K562 (cell line): ENCODE measurements around the gene METTL23. TPM values are rescaled to one million over a fixed set of nuclear protein-coding genes. Genes with fewer than 3 reads are reported as not detected.

Experiments
- ATAC-seq: fragments of 200-7000 bp; cut with Tn5 transposase; 3 replicates; pipeline ENCODE4 v1.9.1; 2020; ENCODE audit warnings: moderate library complexity
- BruUV-seq: library from RNA; stranded (reverse); fragments of 400-500 nt; replicated peaks from 2 replicates; lab custom pipeline; 2021; lab: Mats Ljungman, UMichigan
- CTCF ChIA-PET: fragments of 300-600 bp; formaldehyde crosslinking; extraction: SDS; loops from one replicate; lab custom pipeline; 2021; ENCODE audit warnings: low intra/inter-chr PET ratio; lab: Yijun Ruan, JAX
- POLR2A ChIA-PET: fragments of 300-600, 350-650 bp; sonication (Branson Sonifier 250); formaldehyde crosslinking; extraction: SDS; loops from one replicate; lab custom pipeline; 2021; ENCODE audit warnings: antibody characterized with exemption, inconsistent platforms; lab: Yijun Ruan, JAX
- DNase-seq, 4 experiments: peaks; one replicate each; pipeline versions ENCODE4 v3.0.0 to v3.0.0-alpha.2; 2011 to 2018; ENCODE audit warnings: low spot score in 3 of 4, mixed read lengths in 3 of 4; ENCODE audit errors: extremely low read depth in 1 of 4
- FAIRE-seq: peaks from 2 replicates; lab custom pipeline; 2011; peaks lifted over from hg19 to GRCh38; lab: Jason Lieb, UNC
- H2AFZ ChIP-seq: 2 replicates; pipeline ENCODE4 v1.6.0; 2011; ENCODE audit warnings: low read depth, low read length, control low read depth, inconsistent platforms
- H3K27ac ChIP-seq: fragments of 200-600 bp; 3 replicates; pipeline ENCODE4 v1.8.0; 2011; ENCODE audit warnings: low read depth, mild to moderate bottlenecking, control low read depth, inconsistent platforms, low read length, moderate library complexity, mixed read lengths; ENCODE audit errors: extremely low read depth
- H3K27me3 ChIP-seq, 2 experiments: fragments of 300-600 bp in 1 of 2; 2 replicates in 1 of 2; 3 replicates in 1 of 2; pipeline versions ENCODE4 v1.6.0 to v1.8.0; 2011; ENCODE audit warnings: inconsistent platforms in 2 of 2, low read length in 2 of 2, mild to moderate bottlenecking in 1 of 2, mixed read lengths in 1 of 2, moderate library complexity in 1 of 2; ENCODE audit not compliant: control insufficient read depth in 2 of 2, insufficient read depth in 2 of 2
- H3K36me3 ChIP-seq: fragments of 300-600 bp; 3 replicates; pipeline ENCODE4 v1.8.0; 2011; ENCODE audit warnings: mild to moderate bottlenecking, low read length, inconsistent platforms; ENCODE audit not compliant: control insufficient read depth, insufficient read depth
- H3K4me1 ChIP-seq, 2 experiments: fragments of 200-600 bp in 1 of 2; replicated peaks in 1 of 2; 2 replicates in 1 of 2; 3 replicates in 1 of 2; pipeline versions ENCODE4 v1.5.1 to v1.8.0; 2011; ENCODE audit warnings: inconsistent platforms in 2 of 2, low read length in 2 of 2, mild to moderate bottlenecking in 1 of 2, mixed read lengths in 1 of 2, moderate library complexity in 1 of 2; ENCODE audit not compliant: control insufficient read depth in 2 of 2, insufficient read depth in 2 of 2
- H3K4me2 ChIP-seq: 2 replicates; pipeline ENCODE4 v1.6.1; 2011; ENCODE audit warnings: low read length, control low read depth, inconsistent platforms, mixed read lengths; ENCODE audit not compliant: insufficient read depth
- H3K4me3 ChIP-seq: fragments of 200-600 bp; sonication (generic), shearing (Covaris generic); 2 replicates; pipeline ENCODE4 v1.5.1; 2016; ENCODE audit warnings: control low read depth, inconsistent platforms
- H3K79me2 ChIP-seq: fragments of 200-600 bp; 3 replicates; pipeline ENCODE4 v1.8.0; 2011; ENCODE audit warnings: low read length, inconsistent platforms; ENCODE audit not compliant: control insufficient read depth, insufficient read depth
- H3K9ac ChIP-seq, 2 experiments: 2 replicates each; pipeline versions ENCODE4 v1.6.0 to v1.6.1; 2011; ENCODE audit warnings: low read depth in 2 of 2, low read length in 2 of 2, control low read depth in 1 of 2, inconsistent platforms in 1 of 2, mild to moderate bottlenecking in 1 of 2, mixed read lengths in 1 of 2; ENCODE audit not compliant: insufficient read depth in 1 of 2
- H3K9me1 ChIP-seq: one replicate; pipeline ENCODE4 v1.6.0; 2011; ENCODE audit warnings: inconsistent platforms, mild to moderate bottlenecking, low read length, moderate library complexity; ENCODE audit not compliant: control insufficient read depth, insufficient read depth
- H3K9me3 ChIP-seq: replicated peaks from 2 replicates; pipeline ENCODE4 v1.5.1; 2011; ENCODE audit warnings: low read depth, low read length, inconsistent platforms; ENCODE audit not compliant: control insufficient read depth, insufficient read depth
- H4K20me1 ChIP-seq: replicated peaks from 2 replicates; pipeline ENCODE4 v1.6.1; 2011; ENCODE audit warnings: low read length, inconsistent platforms, mixed read lengths; ENCODE audit not compliant: control insufficient read depth, insufficient read depth
- BCL6 ChIP-seq: fragments of 250-450 bp; sonication (Bioruptor Pico); IDR thresholded peaks from 2 replicates; pipeline ENCODE4 v1.4.0; 2020
- CBFB ChIP-seq: sonication (generic); formaldehyde crosslinking; IDR thresholded peaks from 2 replicates; pipeline ENCODE4 v1.4.0; 2020; ENCODE audit warnings: mild to moderate bottlenecking, missing genetic modification reagents
- NCOR1 ChIP-seq: fragments of 450-650 bp; IDR thresholded peaks from 2 replicates; pipeline ENCODE4 v1.6.1; 2016; ENCODE audit warnings: mild to moderate bottlenecking, moderate library complexity
- NFYB ChIP-seq: IDR thresholded peaks from 2 replicates; pipeline ENCODE4 v1.6.1; 2011; ENCODE audit warnings: mild to moderate bottlenecking, moderate library complexity; ENCODE audit not compliant: insufficient read length; ENCODE audit errors: extremely low read depth
- POU5F1 ChIP-seq: fragments of 150-350 bp; IDR thresholded peaks from 2 replicates; pipeline ENCODE4 v1.6.1; 2014; ENCODE audit warnings: borderline replicate concordance, low read length, low read depth, mild to moderate bottlenecking; ENCODE audit not compliant: partially characterized antibody
- RBM14 ChIP-seq: fragments of 200-400 bp; formaldehyde crosslinking; IDR thresholded peaks from 2 replicates; pipeline ENCODE4 v1.6.1; 2018; ENCODE audit warnings: low read depth, mild to moderate bottlenecking, low read length, moderate library complexity, borderline replicate concordance; ENCODE audit not compliant: insufficient read depth
- SMARCB1 ChIP-seq: IDR thresholded peaks from 2 replicates; pipeline ENCODE4 v1.6.1; 2011; ENCODE audit warnings: improper control_type of control experiment, low read depth; ENCODE audit not compliant: insufficient read length
- TCF7L2 ChIP-seq: fragments of 150-350 bp; IDR thresholded peaks from 2 replicates; pipeline ENCODE4 v1.6.1; 2016; ENCODE audit warnings: low read depth, mild to moderate bottlenecking, low read length, moderate library complexity
- TFAP4 ChIP-seq: sonication (generic); formaldehyde crosslinking; IDR thresholded peaks from 2 replicates; pipeline ENCODE4 v1.8.0; 2022; ENCODE audit warnings: missing genetic modification reagents, mild to moderate bottlenecking, moderate library complexity, borderline replicate concordance
- ZFX ChIP-seq: sonication (generic); formaldehyde crosslinking; IDR thresholded peaks from 2 replicates; pipeline ENCODE4 v1.8.0; 2022; ENCODE audit warnings: mild to moderate bottlenecking, missing genetic modification reagents, moderate library complexity
- ZNF764 ChIP-seq: fragments of 250-450 bp; sonication (Bioruptor Pico); IDR thresholded peaks from 2 replicates; pipeline ENCODE4 v1.4.0; 2020; ENCODE audit warnings: low read depth, mild to moderate bottlenecking, moderate library complexity
- WGBS: fragments of 100-300 bp; shearing (Covaris generic); methylation state at CpG from one replicate; pipeline ENCODE4 v1.1.6; 2016; ENCODE audit warnings: low coverage, mixed read lengths; ENCODE audit not compliant: insufficient coverage; ENCODE audit errors: missing lambda C conversion rate; 5-methylcytosine and 5-hydroxymethylcytosine counted together
- in situ Hi-C: fragments of 300-500 bp; cut with MboI; formaldehyde crosslinking; loops from 4 replicates; pipeline ENCODE4 v1.15.0; 2018; ENCODE audit warnings: inconsistent platforms, mixed read lengths
- intact Hi-C: fragments of 100-400 bp; cut with micrococcal nuclease; formaldehyde crosslinking; loops from 2 replicates; pipeline ENCODE4 v1.14.2; 2022
- polyA plus RNA-seq, 8 experiments: library from polyadenylated mRNA; depleted of rRNA in 4 of 8; stranded (reverse) in 5 of 8; unstranded in 3 of 8; fragments of >200 nt; fragmentation: Nextera tagmentation in 2 of 8; fragmentation: Illumina TruSeq in 1 of 8; extraction: Ambion mirVana in 2 of 8; extraction: Trizol in 1 of 8; gene quantifications; 2 replicates each; pipeline versions ENCODE4 v1.2.1 to v1.2.3, GENCODE V29; 2011 to 2014; ENCODE audit warnings: inconsistent platforms in 1 of 8, missing spikeins in 1 of 8
- total RNA-seq, 7 experiments: library from RNA; depleted of rRNA in 6 of 7; stranded (reverse); fragments of >200 nt in 6 of 7; fragmentation: Illumina TruSeq in 2 of 7; extraction: Trizol in 2 of 7; gene quantifications; 2 replicates each; pipeline versions ENCODE4 v1.2.1 to v1.2.3, GENCODE V29; 2011 to 2021; ENCODE audit warnings: low replicate concordance in 1 of 7
- TF ChIP-seq, protein P1 (sequence below): sonication (generic); formaldehyde crosslinking; IDR thresholded peaks from 2 replicates; pipeline ENCODE4 v1.8.1; 2023; ENCODE audit warnings: mild to moderate bottlenecking, missing genetic modification reagents

The METTL23 gene
- total and polyA plus RNA-seq, 9 of the 15 experiments (the other 6 are each of a cell fraction or from before 2014, with no cell fraction given): 29.4 to 67.3 (median 41.6) TPM

DNA sequence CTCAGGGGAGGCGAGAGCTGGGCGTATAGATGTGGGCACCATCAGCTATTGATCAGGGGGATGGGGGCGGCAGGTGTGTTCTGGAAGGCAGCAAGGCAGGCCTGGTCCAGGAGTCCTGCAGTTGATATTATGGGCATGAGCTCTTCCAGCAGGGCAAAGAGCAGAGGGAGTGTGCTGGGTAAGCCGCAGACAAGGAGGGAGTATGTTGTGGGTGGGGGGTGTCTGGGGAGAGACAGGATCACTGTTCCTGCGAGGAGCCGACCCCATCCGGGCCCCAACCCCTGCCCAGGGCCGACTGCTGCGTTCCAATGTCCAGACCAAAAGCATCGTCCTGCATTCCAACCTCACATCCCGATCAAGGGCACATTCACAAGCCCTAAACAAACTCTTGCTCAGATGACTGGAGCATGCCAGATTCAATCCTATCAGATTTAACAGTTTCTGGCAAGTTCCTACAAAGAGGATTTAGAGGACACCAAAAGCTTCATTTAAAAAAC lies 25.1 kb upstream of the METTL23 start:
- 0 out of 2 replicates have a peak, but pooled peaks cover 3% of the 10 kb centered on the region for H4K20me1 ChIP-seq
- ChIA-PET POLR2A (interaction anchor here (0.6 to 1.3 kb wide), 2 partner anchors 25 to 143 kb away, joined by 3 read pairs; no protein-coding TSS in a partner anchor), CTCF (no interaction called here)
- H3K4me1 ChIP-seq: peaks cover 15 to 38% of the 10 kb centered on the region in 2 experiments
- H3K9me3 ChIP-seq: no peaks in the 10 kb centered on the region
- BruUV-seq: no TSS peak
- no peak for DNase-seq
- ATAC-seq: no peak
- in situ Hi-C loops: no loop called here
- no peak overlapping the region for H3K4me3 ChIP-seq
- peak; percentile 23 for FAIRE-seq
- no peak overlapping the region for H2AFZ ChIP-seq
- 67% methylated on average over 11 of the region's 11 CpGs for WGBS
- no peaks in the 10 kb centered on the region for H3K27me3 ChIP-seq
- H3K79me2 ChIP-seq: no peaks in the 10 kb centered on the region
- intact Hi-C loops: no loop called here
- no peak overlapping the region for H3K27ac ChIP-seq
- no peaks in the 10 kb centered on the region for H3K36me3 ChIP-seq
- H3K9ac ChIP-seq: peak overlapping the region in 1 of 2 experiments; percentile 52; a peak in 1 of 4 replicates
- no peak overlapping the region for H3K4me2 ChIP-seq
- TF ChIP-seq NCOR1 (no peak), TFAP4 (CRISPR knock-in tag) (0 out of 2 replicates have a peak, but pooled peaks have one; percentile 30), ZNF764 (CRISPR knock-in tag) (no peak)
- TF ChIP-seq, all 486 proteins: peak for 1
- no peaks in the 10 kb centered on the region for H3K9me1 ChIP-seq

DNA sequence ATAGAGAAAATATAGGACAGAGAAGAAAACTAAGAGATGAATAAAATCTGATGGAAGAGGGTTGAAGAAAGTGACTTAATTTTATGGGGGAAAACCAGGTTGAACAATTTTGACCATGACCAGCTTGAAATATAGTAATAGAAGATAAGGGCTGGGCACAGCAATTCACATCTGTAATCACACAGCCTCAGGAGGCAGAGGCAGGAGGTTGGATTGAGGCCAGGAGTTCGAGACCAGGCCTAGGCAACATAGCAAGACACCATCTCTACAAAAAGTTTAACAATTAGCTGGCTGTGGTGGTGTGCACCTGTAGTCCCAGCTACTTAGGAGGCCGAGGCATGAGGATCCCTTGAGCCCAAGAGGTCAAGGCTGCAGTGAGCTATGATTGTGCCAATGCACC lies 24.6 kb upstream of the METTL23 start:
- H4K20me1 ChIP-seq: no peaks in the 10 kb centered on the region
- peaks cover 10 to 34% of the 10 kb centered on the region in 2 experiments for H3K4me1 ChIP-seq
- no peak overlapping the region for H3K27ac ChIP-seq
- H3K9ac ChIP-seq: no peak overlapping the region
- no peak overlapping the region for H3K4me2 ChIP-seq
- DNase-seq (no peak), FAIRE-seq (no peak), ATAC-seq (no peak)
- WGBS: 10% methylated on average over 2 of the region's 2 CpGs
- H3K79me2 ChIP-seq: no peaks in the 10 kb centered on the region
- H3K36me3 ChIP-seq: no peaks in the 10 kb centered on the region
- no peaks in the 10 kb centered on the region for H3K9me3 ChIP-seq
- ChIA-PET POLR2A (interaction anchor here (1.3 kb wide), 1 partner anchor 144 kb away, joined by 3 read pairs; no protein-coding TSS in a partner anchor), CTCF (no interaction called here)
- H3K4me3 ChIP-seq: no peak overlapping the region
- no peaks in the 10 kb centered on the region for H3K9me1 ChIP-seq
- intact Hi-C loops (no loop called here), in situ Hi-C loops (no loop called here)
- no peaks in the 10 kb centered on the region for H3K27me3 ChIP-seq
- no TSS peak for BruUV-seq
- H2AFZ ChIP-seq: no peak overlapping the region
- TF ChIP-seq ZFX (no peak), SMARCB1 (no peak), BCL6 (no peak), NFYB (no peak), TCF7L2 (no peak), CBFB (CRISPR knock-in tag) (no peak), POU5F1 (no peak), RBM14 (no peak)
- TF ChIP-seq, protein P1, sequence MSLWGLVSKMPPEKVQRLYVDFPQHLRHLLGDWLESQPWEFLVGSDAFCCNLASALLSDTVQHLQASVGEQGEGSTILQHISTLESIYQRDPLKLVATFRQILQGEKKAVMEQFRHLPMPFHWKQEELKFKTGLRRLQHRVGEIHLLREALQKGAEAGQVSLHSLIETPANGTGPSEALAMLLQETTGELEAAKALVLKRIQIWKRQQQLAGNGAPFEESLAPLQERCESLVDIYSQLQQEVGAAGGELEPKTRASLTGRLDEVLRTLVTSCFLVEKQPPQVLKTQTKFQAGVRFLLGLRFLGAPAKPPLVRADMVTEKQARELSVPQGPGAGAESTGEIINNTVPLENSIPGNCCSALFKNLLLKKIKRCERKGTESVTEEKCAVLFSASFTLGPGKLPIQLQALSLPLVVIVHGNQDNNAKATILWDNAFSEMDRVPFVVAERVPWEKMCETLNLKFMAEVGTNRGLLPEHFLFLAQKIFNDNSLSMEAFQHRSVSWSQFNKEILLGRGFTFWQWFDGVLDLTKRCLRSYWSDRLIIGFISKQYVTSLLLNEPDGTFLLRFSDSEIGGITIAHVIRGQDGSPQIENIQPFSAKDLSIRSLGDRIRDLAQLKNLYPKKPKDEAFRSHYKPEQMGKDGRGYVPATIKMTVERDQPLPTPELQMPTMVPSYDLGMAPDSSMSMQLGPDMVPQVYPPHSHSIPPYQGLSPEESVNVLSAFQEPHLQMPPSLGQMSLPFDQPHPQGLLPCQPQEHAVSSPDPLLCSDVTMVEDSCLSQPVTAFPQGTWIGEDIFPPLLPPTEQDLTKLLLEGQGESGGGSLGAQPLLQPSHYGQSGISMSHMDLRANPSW (CRISPR knock-in tag): no peak
